Stimulated activated CD8-positive, alpha-beta memory T cell treated with anti-CD3 and anti-CD28 coated beads, Interleukin-7, amount 100 ng/mL, for 4 hours (primary cell): ENCODE results near the gene PMFBP1.
"Not testable (repeated sequence)": the region's sequence is repeated elsewhere in the genome, so short reads cannot be mapped to it uniquely, and the experiment has no call there.

Experiments used
- DNase-seq, 2 donors: peaks; one replicate each; pipeline ENCODE4 v3.0.0-alpha.2; 2020; ENCODE audit warnings: low read depth in 2 of 2

The PMFBP1 gene

DNA sequence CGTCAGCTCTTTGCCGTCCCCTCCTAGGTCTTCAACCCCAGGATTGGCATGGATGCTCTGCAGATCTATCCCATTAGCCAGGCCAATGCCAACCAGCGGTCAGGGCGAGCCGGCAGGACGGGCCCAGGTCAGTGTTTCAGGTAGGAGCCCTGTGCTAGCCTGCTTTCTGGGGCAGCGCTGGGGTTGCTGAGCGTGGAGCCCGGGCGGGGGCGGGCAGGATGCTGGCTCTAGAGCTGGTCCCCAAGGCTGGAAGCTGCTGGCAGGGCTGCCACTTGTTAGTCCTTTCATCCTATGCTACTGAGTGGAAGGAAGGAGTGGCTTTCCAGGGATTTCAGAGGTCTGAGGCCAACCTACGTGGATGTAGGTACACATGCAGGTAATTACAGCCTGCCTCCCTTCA lies 66.0 kb downstream of the PMFBP1 start:
- DNase-seq = no peak

- DNase-seq = no peak
Observed at GRCh38 chr16:72104905-72105304, 67.0 kb downstream of the PMFBP1 start.

DNA sequence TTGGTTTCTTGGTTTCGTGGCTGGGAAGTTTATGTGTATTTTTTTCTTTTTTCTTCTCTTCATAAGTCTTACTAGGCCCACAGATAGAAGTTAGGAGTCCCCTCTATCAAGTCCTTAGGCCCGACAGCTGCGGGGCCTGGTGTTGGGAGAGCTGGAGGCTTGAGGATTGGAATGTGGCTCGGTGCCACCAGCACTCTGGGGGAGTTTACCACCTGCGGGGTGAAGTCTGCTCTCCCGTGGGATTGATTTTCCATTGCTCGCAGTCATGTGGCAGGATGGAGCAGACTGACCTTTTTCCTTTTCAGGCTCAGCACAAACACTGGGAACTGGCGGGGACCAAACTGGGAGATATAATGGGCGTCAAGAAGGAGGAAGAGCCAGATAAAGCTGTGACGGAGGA lies 70.8 kb downstream of the PMFBP1 start:
- DNase-seq = no peak

- peak in 1 of 2 donors; percentile 6 for DNase-seq
Observed at GRCh38 chr16:72099377-72099818, 72.6 kb downstream of the PMFBP1 start.

- no peak for DNase-seq
Observed at GRCh38 chr16:72098936-72099335, 73.0 kb downstream of the PMFBP1 start.

DNA sequence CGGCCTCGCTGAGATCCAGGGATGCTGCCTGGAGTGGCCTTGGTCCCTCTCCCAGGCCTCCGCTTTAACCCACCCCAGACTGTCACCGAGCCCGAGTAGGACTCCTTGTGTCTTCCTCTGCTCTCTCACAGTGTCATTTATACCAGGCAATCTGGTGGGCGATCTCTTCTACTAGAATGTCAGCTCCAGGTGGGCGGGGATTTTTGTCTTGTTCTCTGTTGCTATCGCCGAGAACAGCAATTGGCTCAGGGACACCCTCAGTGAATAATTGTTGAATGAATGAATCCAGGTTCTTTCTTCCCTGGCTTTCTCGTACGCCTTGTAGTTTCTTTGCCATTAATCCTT lies 77.7 kb downstream of the PMFBP1 start:
- DNase-seq = peak; percentile 33 to 62

DNA sequence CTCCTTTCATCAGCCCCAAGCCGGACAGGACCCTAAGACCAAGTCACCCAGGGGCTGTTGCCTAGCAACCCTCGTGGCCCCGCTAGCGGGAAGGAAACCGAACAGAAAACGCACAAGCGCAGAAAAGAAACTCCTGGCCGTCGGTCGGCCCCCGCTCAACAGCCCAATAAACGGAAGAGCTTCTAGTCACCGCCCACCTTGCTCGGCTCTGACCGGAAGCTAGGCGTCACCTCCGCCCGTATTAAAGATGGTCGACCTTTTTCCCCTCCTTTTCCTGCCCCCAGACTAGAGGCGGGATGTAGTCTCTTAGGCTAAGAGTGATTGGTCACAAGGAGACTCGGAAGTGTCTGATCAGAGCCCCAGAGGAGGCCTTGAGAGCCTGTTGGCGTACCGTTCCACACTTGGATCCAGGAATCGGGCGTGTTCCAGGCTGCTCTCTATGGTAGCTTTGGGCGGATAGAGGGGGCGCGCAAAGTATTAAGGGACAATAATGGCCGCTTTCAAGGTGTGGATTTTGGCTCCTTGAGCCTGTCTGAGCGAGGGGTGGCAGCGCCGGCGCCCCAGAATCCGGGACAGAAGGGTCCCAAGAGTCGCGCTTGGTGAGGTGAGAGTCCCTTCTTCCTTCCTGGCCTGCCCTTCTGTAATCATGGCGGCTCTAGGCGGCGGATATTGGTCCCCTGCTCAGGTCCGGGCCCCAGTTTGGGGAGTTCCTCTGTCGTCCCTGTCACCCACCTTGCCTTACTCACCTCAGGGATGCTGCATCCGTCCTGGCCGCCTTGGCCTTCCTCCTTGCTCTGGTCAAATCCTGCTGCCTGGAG lies 78.3 kb downstream of the PMFBP1 start, which contains the start of the genes DHX38 and TXNL4B:
TSS of gene DHX38 (plus strand) at position 400 of the 818 bp plus-strand sequence. CDS start 2,311 bp downstream, outside the sequence.
TSS of gene TXNL4B (minus strand) at position 173 of the 818 bp plus-strand sequence. CDS start 2,871 bp downstream, outside the sequence.
- DNase-seq = peak; percentile 86 to 90

DNA sequence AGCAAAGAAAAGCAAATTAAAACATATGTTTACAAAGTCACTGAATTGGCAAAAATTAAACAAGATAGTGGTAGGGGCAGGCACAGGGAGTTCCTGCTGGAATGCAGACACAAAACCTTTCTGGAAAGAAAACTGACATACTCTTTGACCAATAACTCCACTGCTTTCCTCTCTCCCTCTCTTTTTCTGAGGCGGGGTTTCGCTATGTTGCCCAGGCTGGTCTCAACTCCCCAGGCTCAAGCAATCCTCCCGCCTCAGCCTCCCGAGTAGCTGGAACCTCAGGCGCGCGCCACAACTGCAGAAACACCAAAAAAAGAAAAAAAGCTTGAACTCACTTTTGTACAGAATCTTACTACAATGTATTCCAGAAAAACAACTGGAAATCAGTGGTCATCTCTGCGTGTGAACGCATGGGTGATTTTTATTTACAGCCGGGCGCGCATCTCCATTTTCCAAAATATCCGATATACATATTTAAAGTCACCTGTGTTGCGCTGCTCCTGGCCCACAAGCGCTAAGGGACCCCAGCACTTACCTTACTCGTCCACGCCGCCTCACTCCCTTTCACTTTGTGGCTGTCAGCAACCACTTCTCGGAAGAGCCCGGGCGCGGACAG lies 79.0 kb downstream of the PMFBP1 start:
- no peak for DNase-seq

GRCh38 chr16:72091217-72091616 lies 80.7 kb downstream of the PMFBP1 start:
- DNase-seq = no peak

- DNase-seq = no peak
Observed at GRCh38 chr16:72085002-72085401, 87.0 kb downstream of the PMFBP1 start.

GRCh38 chr16:72084445-72084844 lies 87.5 kb downstream of the PMFBP1 start:
- no peak for DNase-seq

- DNase-seq = no peak
Observed at GRCh38 chr16:72083778-72084404, 88.1 kb downstream of the PMFBP1 start.

GRCh38 chr16:72076991-72077706 lies 94.8 kb downstream of the PMFBP1 start:
- not testable (repeated sequence) for DNase-seq

GRCh38 chr16:72075067-72075466 lies 96.9 kb downstream of the PMFBP1 start:
- not testable (repeated sequence) for DNase-seq

GRCh38 chr16:72073560-72074230 lies 98.3 kb downstream of the PMFBP1 start:
- no peak for DNase-seq

- no peak for DNase-seq
Observed at GRCh38 chr16:72072514-72073342, 99.2 kb downstream of the PMFBP1 start.
